ENCODE results near the gene DNAJB8.

Gene DNAJB8

GRCh38 chr3:128452678-128453275 is 13.9 kb downstream of the DNAJB8 start:
- no peak for TF ChIP-seq CTCF (IDR thresholded peaks at IDR 0.05; ENCODE audit: low read depth, low read length)
- in situ Hi-C loops (cut with HindIII; ENCODE audit: low sequenced_read_pairs): no loop called here

GRCh38 chr3:128452120-128452519 is 14.6 kb downstream of the DNAJB8 start:
- no peak overlapping the region for H3K4me3 ChIP-seq (ENCODE audit: low read depth, low read length)
- no peak for TF ChIP-seq CTCF (IDR thresholded peaks at IDR 0.05; ENCODE audit: low read depth, low read length)
- in situ Hi-C loops (cut with HindIII; ENCODE audit: low sequenced_read_pairs): no loop called here
- no peak for DNase-seq (ENCODE audit: low read depth, low spot score)

More at GRCh38 chr3:128452678-128453275, 13.9 kb downstream of the DNAJB8 start:
- H3K4me3 ChIP-seq (ENCODE audit: low read depth, low read length): no peak overlapping the region
- no peak for DNase-seq (ENCODE audit: low read depth, low spot score)

GRCh38 chr3:128449111-128449638 is 17.5 kb downstream of the DNAJB8 start:
- no peak overlapping the region for H3K4me3 ChIP-seq (ENCODE audit: low read depth, low read length)
- in situ Hi-C loops (cut with HindIII; ENCODE audit: low sequenced_read_pairs): no loop called here
- no peak for TF ChIP-seq CTCF (IDR thresholded peaks at IDR 0.05; ENCODE audit: low read depth, low read length)
- no peak for DNase-seq (ENCODE audit: low read depth, low spot score)

- no peak overlapping the region for H3K4me3 ChIP-seq (ENCODE audit: low read depth, low read length)
- DNase-seq (ENCODE audit: low read depth, low spot score): no peak
- in situ Hi-C loops (cut with HindIII; ENCODE audit: low sequenced_read_pairs): no loop called here
- TF ChIP-seq CTCF (IDR thresholded peaks at IDR 0.05; ENCODE audit: low read depth, low read length): no peak
Observed at GRCh38 chr3:128448491-128448890, 18.2 kb downstream of the DNAJB8 start.

GRCh38 chr3:128447561-128448013 is 19.1 kb downstream of the DNAJB8 start:
- TF ChIP-seq CTCF (IDR thresholded peaks at IDR 0.05; ENCODE audit: low read depth, low read length): no peak
- no peak for DNase-seq (ENCODE audit: low read depth, low spot score)
- H3K4me3 ChIP-seq (ENCODE audit: low read depth, low read length): no peak overlapping the region
- in situ Hi-C loops (cut with HindIII; ENCODE audit: low sequenced_read_pairs): no loop called here

- in situ Hi-C loops (cut with HindIII; ENCODE audit: low sequenced_read_pairs): no loop called here
- H3K4me3 ChIP-seq (ENCODE audit: low read depth, low read length): no peak overlapping the region
- no peak for DNase-seq (ENCODE audit: low read depth, low spot score)
- TF ChIP-seq CTCF (IDR thresholded peaks at IDR 0.05; ENCODE audit: low read depth, low read length): no peak
Observed at GRCh38 chr3:128446821-128447220, 19.9 kb downstream of the DNAJB8 start.
